Endodermal cell (in vitro differentiated cells): ENCODE measurements around the gene RMDN3. TPM values are rescaled to one million over a fixed set of nuclear protein-coding genes. Genes with fewer than 3 reads are reported as not detected.
A peak's percentile ranks its signal among the peaks of the same experiment; 100 is the strongest.

Experiments
- DNase-seq: peaks from one replicate; pipeline ENCODE4 v3.0.0-alpha.2; 2017
- H3K27ac ChIP-seq: 2 replicates; pipeline ENCODE4 v1.5.1; 2013; ENCODE audit warnings: mild to moderate bottlenecking, low read depth, low read length, moderate library complexity
- H3K27me3 ChIP-seq: 2 replicates; pipeline ENCODE4 v1.6.1; 2013; ENCODE audit warnings: mild to moderate bottlenecking, low read length, moderate library complexity; ENCODE audit not compliant: insufficient read depth, control insufficient read depth, poor library complexity, severe bottlenecking
- H3K36me3 ChIP-seq: 2 replicates; pipeline ENCODE4 v1.7.0; 2013; ENCODE audit warnings: mild to moderate bottlenecking, low read length, moderate library complexity; ENCODE audit not compliant: control insufficient read depth, insufficient read depth
- H3K4me1 ChIP-seq: one replicate; pipeline ENCODE4 v1.7.0; 2013; ENCODE audit warnings: low read length; ENCODE audit not compliant: control insufficient read depth, insufficient read depth
- H3K4me3 ChIP-seq: 2 replicates; pipeline ENCODE4 v1.5.1; 2013; ENCODE audit warnings: mild to moderate bottlenecking, low read length, moderate library complexity
- H3K9ac ChIP-seq: 2 replicates; pipeline ENCODE4 v1.6.1; 2013; ENCODE audit warnings: mild to moderate bottlenecking, low read length, moderate library complexity; ENCODE audit not compliant: poor library complexity, severe bottlenecking; ENCODE audit errors: extremely low read depth
- H3K9me3 ChIP-seq: 2 replicates; pipeline ENCODE4 v1.6.1; 2013; ENCODE audit warnings: mild to moderate bottlenecking, low read length, moderate library complexity; ENCODE audit not compliant: control insufficient read depth
- H3K27ac Mint-ChIP-seq: 2 replicates; pipeline ENCODE4 v1.8.0; 2020; ENCODE audit warnings: mixed read lengths
- H3K27me3 Mint-ChIP-seq: 2 replicates; pipeline ENCODE4 v1.8.0; 2021; ENCODE audit warnings: mild to moderate bottlenecking, mixed read lengths; ENCODE audit not compliant: insufficient read depth
- H3K36me3 Mint-ChIP-seq: 2 replicates; pipeline ENCODE4 v1.8.0; 2020; ENCODE audit warnings: low read depth, mixed read lengths
- H3K4me1 Mint-ChIP-seq: 2 replicates; pipeline ENCODE4 v1.8.0; 2020; ENCODE audit warnings: mixed read lengths
- H3K4me3 Mint-ChIP-seq: 2 replicates; pipeline ENCODE4 v1.8.0; 2020; ENCODE audit warnings: mild to moderate bottlenecking, moderate library complexity, mixed read lengths
- H3K9me3 Mint-ChIP-seq: 2 replicates; pipeline ENCODE4 v1.8.0; 2020; ENCODE audit warnings: mild to moderate bottlenecking, mixed read lengths
- CTCF ChIP-seq: fragments of 200-600 bp; sonication (generic); conservative IDR thresholded peaks from 2 replicates; pipeline ENCODE4 v1.5.0; 2021; ENCODE audit warnings: antibody characterized with exemption, mild to moderate bottlenecking
- WGBS, 2 experiments: methylation state at CpG; one replicate each; pipeline versions ENCODE4 v1.1.5 to v1.1.7; 2013; ENCODE audit warnings: missing lambda C conversion rate in 2 of 2, mixed read lengths in 1 of 2; ENCODE audit not compliant: insufficient coverage in 1 of 2, insufficient read length in 1 of 2; 5-methylcytosine and 5-hydroxymethylcytosine counted together
- total RNA-seq, 2 donors: library from RNA; stranded (reverse); fragmentation: NEBNext Ultra II Directional in 1 of 2; extraction: Animal tissue kit (Norgen Biotek cat#: 25700) in 1 of 2; gene quantifications; 2 replicates in 1 of 2; 3 replicates in 1 of 2; pipeline ENCODE4 v1.2.1, GENCODE V29; 2021

Gene RMDN3
- total RNA-seq, 2 donors from 2014 or later = 15.7 to 23.5 TPM

DNA sequence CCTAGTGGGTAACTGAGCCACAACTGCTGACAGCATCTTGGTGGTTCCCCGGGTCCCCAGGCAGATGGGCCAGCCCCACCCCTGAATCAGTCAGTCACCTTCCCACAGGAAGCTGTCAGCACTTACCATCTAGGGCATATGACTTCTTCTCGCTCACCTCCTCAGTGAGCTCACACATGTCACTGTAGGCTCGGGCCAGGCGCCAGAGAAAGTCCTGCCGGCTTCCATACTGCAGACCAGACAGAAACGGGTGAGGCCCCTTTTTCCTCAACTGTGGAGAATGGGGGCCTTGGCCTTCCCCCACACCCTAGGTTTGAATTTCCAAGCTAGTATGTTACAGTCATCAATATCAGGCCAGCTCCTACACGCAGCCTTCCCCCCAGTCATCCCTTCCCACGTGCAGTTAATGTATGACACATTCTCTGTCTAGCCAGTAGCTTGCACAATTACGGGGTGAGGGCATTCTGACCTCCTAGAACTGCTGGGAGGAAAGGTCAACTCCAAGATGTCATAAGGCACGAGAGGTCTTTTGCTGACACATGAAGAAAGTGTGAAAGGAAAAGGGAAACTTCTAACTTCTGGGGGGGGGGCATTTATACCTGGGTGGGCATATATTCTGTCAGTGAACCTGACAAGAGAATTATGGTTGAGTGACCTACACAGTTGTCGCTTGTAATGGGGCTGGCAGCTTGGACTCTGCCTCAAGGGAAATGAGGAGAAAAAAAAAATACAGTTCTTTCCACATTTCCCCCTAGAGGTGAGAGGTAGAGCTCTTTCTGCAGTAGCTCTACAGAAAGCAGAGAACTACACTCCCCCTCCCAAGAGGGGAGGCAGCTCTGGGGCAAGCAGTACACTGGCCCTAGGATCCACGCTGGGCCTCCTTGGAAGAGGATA, 10.9 kb downstream of the RMDN3 start:
- Histone ChIP-seq H3K27ac (no peak overlapping the region), H3K9me3 (no peaks in the 10 kb centered on the region), H3K9ac (no peak overlapping the region), H3K27me3 (no peaks in the 10 kb centered on the region), H3K36me3 (peaks cover 52% of the 10 kb centered on the region), H3K4me1 (no peaks in the 10 kb centered on the region), H3K4me3 (no peak overlapping the region)
- Mint-ChIP-seq H3K4me1 (peaks cover 5% of the 10 kb centered on the region), H3K27me3 (no peaks in the 10 kb centered on the region), H3K4me3 (no peak overlapping the region), H3K36me3 (peaks cover 21% of the 10 kb centered on the region), H3K9me3 (no peaks in the 10 kb centered on the region), H3K27ac (no peak overlapping the region)
- DNase-seq = no peak
- peak; percentile 60 for TF ChIP-seq CTCF
- 92 to 93% methylated on average over 5 to 12 of the region's 12 CpGs for WGBS, 2 experiments

DNA sequence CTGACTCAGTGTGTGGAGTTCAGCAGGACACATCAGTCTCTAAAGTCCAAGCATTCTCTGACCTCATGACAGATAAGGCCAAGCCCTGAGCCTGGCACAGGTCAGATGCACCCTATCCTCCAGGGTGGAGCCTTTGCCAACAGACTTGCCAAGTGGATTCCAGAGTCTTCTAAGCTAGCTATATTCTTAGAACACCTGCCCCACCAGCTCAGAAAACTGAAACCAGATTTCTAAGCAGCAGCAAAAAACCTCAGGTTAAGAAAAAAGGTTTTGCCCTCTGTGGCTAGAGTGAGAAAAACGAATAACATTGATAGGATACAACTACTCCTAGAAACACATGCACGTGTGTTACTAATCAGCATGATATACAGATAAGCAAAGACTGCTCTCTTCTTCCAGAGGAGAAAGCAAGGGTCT, 11.6 kb downstream of the RMDN3 start:
- Histone ChIP-seq H3K27ac (no peak overlapping the region), H3K27me3 (no peaks in the 10 kb centered on the region), H3K4me3 (no peak overlapping the region), H3K4me1 (no peaks in the 10 kb centered on the region), H3K36me3 (peaks cover 56% of the 10 kb centered on the region), H3K9ac (no peak overlapping the region), H3K9me3 (no peaks in the 10 kb centered on the region)
- H3K27ac Mint-ChIP-seq = no peak overlapping the region
- TF ChIP-seq CTCF = no peak
- H3K36me3 Mint-ChIP-seq = peaks cover 24% of the 10 kb centered on the region
- H3K4me1 Mint-ChIP-seq = peaks cover 11% of the 10 kb centered on the region
- WGBS, 2 experiments = 86 to 100% methylated on average over 2 of the region's 2 CpGs
- no peaks in the 10 kb centered on the region for H3K27me3 Mint-ChIP-seq
- H3K9me3 Mint-ChIP-seq = no peaks in the 10 kb centered on the region
- no peak overlapping the region for H3K4me3 Mint-ChIP-seq
- no peak for DNase-seq

DNA sequence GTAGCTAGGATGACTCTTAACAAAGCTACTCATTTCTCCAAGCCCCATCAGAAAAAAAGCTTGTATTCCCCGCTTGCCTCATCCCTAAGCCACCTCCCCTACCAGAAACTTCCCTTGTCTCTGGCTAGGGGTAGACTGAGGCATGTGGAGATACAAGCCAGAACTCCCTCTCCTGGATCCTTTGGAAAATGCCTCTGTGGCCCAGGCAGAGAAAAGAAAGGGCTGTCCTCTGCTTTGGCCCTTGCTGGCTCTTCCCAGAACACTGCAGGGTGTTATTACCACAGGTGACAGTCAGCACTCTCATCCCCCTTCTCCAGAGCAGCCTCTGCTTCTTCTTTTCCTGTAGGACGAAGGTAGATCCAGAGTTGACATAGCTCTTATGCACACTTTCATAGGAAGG, 15.2 kb downstream of the RMDN3 start:
- Histone ChIP-seq H3K27ac (no peak overlapping the region), H3K4me3 (no peak overlapping the region), H3K27me3 (no peaks in the 10 kb centered on the region), H3K36me3 (peaks cover 82% of the 10 kb centered on the region), H3K4me1 (no peaks in the 10 kb centered on the region), H3K9me3 (no peaks in the 10 kb centered on the region), H3K9ac (no peak overlapping the region)
- Mint-ChIP-seq H3K27ac (peak overlapping the region; percentile 42), H3K27me3 (no peaks in the 10 kb centered on the region), H3K4me1 (peaks cover 14% of the 10 kb centered on the region), H3K9me3 (no peaks in the 10 kb centered on the region), H3K36me3 (peaks cover 54% of the 10 kb centered on the region), H3K4me3 (no peak overlapping the region)
- peak; percentile 60 for TF ChIP-seq CTCF
- WGBS, 2 experiments = 94% methylated on average over 2 of the region's 2 CpGs; no CpG with 5 or more reads in 1 of the 2 experiments
- peak; percentile 54 for DNase-seq
